Stomach (tissue), 4 donors: ENCODE data around the gene YIF1B.

Experiments
- EP300 ChIP-seq: sonication (generic); formaldehyde crosslinking; IDR thresholded peaks from one replicate; pipeline ENCODE4 v1.6.1; 2017; ENCODE audit warnings: antibody characterized with exemption
- POLR2AphosphoS5 ChIP-seq, 3 donors: sonication (generic); formaldehyde crosslinking; IDR thresholded peaks; one replicate each; pipeline ENCODE4 v1.6.1; 2016; ENCODE audit warnings: antibody characterized with exemption in 3 of 3
- TF ChIP-seq, protein P1 (sequence below), 7 experiments: fragments of 450-650 bp in 4 of 7; fragments of 200-600 bp in 3 of 7; sonication (generic) in 3 of 7; IDR thresholded peaks; one replicate each; pipeline ENCODE4 v1.5.1; 2016 to 2019; ENCODE audit warnings: antibody characterized with exemption in 7 of 7, control low read depth in 2 of 7, mild to moderate bottlenecking in 1 of 7

DNA sequence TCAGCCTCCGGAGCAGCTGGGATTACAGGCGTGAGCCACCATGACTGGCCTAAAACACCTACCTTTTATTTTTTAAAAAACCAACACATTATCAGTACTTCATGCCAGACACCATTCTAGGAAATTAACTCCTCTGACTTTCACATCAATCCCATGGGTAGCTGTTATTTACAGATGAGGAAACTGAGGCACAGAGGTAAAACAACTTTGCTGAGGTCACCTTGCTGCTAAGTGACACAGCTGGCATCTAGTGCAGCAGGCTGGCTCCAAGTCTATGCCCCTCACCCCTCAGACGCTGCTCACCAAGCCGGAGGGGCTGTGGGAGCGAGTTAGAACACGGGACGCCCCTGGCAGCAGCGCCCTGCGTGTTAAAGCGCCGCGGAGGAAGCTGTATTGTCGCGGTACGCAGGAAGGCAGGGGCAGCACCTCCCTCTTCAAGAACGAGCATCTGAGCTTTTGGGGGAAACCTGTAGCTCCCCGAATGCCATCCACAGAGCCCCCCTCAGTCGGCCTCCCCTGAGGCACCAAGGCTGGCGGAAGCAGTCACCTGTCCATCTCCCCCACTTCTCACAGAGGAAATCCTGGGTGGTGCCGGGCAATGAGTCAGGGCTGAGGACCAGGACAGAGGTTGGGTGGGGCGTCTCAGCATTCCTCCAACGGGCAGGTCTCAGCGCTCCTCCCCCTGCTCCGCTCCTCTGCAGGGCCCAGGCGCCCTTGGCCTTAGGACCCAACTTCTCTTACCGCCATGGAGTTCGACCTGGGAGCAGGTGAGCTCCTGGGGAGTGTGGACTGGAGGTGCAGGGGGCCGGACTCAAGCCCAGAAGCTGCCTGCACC lies 12.0 kb downstream of the YIF1B start, which contains the start of gene C19orf33:
- TF ChIP-seq, protein P1, sequence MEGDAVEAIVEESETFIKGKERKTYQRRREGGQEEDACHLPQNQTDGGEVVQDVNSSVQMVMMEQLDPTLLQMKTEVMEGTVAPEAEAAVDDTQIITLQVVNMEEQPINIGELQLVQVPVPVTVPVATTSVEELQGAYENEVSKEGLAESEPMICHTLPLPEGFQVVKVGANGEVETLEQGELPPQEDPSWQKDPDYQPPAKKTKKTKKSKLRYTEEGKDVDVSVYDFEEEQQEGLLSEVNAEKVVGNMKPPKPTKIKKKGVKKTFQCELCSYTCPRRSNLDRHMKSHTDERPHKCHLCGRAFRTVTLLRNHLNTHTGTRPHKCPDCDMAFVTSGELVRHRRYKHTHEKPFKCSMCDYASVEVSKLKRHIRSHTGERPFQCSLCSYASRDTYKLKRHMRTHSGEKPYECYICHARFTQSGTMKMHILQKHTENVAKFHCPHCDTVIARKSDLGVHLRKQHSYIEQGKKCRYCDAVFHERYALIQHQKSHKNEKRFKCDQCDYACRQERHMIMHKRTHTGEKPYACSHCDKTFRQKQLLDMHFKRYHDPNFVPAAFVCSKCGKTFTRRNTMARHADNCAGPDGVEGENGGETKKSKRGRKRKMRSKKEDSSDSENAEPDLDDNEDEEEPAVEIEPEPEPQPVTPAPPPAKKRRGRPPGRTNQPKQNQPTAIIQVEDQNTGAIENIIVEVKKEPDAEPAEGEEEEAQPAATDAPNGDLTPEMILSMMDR (IDR thresholded peaks at IDR 0.05): no peak
- TF ChIP-seq POLR2AphosphoS5 (IDR thresholded peaks at IDR 0.05): peak in 2 of 3 donors; percentile 74 to 83
- no peak for TF ChIP-seq EP300
